HG03135 (cell line): Measurements from ENCODE around the gene ACAA1.
"Not testable (repeated sequence)": the region's sequence is repeated elsewhere in the genome, so short reads cannot be mapped to it uniquely, and the experiment has no call there.

Experiments used
- ATAC-seq: cut with Tn5 transposase; IDR thresholded peaks from one replicate; pipeline ENCODE4 v1.9.1; 2021; ENCODE audit warnings: mild to moderate bottlenecking, moderate library complexity; ENCODE audit not compliant: unreplicated experiment

Gene ACAA1, protein sequence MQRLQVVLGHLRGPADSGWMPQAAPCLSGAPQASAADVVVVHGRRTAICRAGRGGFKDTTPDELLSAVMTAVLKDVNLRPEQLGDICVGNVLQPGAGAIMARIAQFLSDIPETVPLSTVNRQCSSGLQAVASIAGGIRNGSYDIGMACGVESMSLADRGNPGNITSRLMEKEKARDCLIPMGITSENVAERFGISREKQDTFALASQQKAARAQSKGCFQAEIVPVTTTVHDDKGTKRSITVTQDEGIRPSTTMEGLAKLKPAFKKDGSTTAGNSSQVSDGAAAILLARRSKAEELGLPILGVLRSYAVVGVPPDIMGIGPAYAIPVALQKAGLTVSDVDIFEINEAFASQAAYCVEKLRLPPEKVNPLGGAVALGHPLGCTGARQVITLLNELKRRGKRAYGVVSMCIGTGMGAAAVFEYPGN

DNA sequence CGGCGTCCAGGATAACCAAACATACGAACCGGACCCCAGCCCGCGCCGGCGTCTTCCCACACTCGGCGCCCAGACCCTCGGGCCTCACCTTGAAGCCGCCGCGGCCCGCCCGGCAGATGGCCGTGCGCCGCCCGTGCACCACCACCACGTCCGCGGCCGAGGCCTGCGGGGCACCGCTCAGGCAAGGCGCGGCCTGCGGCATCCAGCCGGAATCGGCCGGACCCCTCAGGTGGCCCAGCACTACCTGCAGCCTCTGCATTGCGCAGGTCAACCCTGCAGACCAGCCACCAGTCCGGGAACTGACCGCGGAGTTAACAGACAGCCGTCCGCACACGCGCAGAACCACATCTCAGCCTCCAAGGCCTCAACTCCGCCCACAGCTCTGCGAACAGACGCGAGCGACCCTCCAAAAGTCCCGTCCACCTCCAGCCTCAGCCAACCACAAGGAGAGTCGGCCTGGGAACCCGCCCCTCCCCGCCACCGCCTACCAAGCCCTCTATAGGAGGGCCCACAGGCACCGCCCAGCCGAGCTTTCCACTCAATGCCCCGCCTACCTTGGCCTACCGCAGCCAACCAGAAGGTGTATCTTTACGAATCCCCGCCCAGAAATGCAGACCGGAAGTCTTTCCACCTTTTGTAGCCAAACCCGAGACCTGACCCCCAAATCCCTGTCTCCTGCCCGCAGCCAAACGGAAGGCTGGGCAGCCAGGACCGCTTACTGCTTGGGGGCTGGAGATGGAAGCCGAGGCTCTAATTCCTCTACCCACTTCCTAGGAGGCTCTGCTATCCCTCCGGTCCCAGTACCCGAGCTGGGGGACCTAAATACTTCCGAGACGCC is at the start of gene ACAA1:
Gene ACAA1, minus strand, starts transcription at position 351 of the 838 bp plus-strand sequence. Its CDS starts 92 bp downstream, at position 259.
- peak; percentile 90 for ATAC-seq

DNA sequence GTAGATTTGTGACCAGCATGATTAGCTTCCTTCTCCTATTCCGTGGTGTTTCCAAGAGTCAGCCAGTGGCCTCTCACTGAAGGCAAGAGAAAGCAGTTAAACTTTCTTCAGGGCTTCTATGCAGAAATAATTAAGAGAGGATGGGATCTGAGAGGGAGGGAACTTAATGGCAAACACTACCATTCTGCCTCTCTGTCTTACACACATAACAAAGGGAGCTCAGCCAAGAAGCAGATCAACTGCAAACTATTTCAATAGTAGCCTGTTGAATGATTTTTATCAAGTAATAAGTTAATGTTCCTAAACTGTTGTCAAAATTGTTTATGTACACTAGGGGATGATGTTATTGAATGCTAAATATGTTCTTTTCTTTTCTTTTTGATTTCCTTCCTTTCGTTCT is 40.3 kb upstream of the ACAA1 start:
- ATAC-seq, result no peak

DNA sequence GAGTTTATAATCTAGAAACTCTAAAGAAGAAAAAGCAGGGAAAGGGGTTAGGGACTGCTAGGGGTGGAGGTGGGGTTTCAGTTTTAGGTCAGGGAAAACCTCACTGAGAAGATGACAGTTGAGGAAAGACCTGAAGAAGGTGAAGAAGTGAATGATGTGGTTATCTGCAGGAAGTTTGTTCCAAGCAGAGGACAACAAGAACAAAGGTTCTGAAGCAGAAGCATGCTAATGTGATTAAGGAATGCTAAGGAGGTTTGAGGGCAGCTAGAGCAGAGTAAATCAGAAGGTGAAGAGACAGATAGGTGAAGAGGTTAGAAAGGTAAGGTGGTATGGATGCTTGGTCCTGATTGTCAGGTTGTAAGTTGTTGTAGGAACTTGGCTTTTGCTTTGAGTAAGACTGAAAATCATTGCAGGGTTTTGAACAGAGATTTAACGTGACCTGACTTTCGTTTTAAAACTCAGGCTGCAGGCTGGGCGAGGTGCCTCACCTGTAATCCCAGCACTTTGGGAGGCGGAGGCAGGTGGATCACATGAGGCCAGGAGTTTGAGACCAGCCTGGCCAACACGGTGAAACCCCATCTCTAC is 37.0 kb upstream of the ACAA1 start:
- ATAC-seq, result peak; percentile 45

DNA sequence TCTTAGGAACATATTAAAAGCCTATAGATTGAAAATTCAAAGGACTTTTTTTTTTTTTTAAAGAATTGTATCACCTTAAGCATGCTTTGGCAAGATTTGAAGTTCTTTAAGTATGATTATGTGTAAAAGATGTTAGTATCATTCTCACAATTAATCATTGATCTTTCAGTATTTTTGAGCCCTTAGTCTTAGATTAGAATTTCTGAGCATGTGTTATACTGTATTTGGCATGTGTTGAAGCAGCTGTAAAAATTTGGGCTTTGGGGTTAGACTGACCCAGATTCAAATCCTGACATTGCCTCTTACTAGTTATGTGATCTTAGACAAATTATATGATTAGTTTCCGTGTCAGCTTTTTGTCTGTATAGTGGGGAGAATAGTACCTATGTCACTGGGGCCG is 34.7 kb upstream of the ACAA1 start:
- no peak for ATAC-seq

DNA sequence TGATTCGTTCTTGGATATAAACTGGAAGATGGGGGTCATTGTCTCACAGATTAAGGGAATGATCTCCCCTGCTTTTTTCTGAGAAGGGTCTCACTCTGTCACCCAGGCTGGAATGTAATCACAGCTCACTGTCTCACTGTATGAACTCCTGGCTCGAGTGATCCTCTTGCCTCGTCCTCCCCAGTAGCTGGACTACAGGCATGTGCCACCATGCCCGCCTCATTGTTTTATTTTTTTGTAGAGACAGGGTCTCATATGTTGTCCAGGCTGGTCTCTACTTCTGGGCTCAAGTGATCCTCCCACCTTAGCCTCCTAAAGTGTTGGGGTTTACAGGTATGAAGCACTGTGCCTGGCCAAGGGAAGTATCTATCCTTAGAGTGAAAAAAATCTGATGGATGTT is 33.8 kb upstream of the ACAA1 start:
- ATAC-seq, result no peak

DNA sequence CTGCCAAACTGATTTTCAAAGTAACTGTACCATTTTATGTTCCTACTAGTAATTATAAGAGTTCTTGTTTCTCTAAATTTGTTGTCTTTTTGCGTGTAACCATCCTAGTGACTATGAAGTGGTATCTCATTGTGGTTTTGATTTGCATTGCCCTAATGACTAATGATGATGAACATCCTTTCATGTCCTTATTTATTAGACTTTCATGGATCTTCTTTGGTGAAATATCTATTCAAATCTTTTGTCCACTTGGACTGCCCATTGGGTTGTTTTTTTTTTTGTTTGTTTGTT is 32.0 kb upstream of the ACAA1 start:
- no peak for ATAC-seq

DNA sequence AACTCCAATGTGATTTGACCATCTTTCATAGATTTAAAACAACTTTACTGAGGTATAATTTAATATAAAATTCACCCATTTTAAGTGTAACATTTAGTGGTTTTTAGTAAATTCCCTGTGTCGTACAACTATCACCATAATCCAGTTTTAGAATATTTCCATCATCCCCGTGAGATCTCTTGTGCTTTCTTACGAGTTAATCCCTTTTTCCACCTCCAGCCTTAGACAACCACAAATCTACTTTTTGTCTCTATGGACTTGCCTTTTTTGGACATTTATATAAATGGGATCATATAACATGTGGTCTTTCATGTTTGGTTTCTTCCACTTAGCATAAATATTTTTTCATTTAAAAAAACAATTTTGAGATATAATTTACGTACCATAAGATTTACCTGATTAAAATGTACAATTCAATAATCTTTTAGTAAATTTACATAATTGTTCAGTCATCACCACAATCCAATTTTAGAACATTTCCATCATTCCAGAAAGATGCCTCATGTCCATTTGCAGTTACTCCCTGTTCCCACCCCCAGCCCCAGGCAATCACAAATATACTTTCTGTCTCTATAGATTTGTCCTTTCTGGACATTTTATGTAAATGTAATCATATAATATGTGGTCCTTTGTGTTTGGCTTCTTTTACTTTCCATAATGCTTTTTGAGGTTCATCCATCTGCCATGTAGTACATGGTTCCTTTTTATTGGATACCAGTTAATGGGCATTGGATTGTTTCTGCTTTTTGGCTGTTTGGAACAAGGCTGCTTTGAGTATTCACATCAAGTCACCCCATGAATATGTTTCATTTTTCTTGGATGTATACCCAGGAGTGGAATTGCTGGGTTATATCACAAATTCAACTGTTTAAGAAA is 31.5 kb upstream of the ACAA1 start:
- no peak for ATAC-seq

DNA sequence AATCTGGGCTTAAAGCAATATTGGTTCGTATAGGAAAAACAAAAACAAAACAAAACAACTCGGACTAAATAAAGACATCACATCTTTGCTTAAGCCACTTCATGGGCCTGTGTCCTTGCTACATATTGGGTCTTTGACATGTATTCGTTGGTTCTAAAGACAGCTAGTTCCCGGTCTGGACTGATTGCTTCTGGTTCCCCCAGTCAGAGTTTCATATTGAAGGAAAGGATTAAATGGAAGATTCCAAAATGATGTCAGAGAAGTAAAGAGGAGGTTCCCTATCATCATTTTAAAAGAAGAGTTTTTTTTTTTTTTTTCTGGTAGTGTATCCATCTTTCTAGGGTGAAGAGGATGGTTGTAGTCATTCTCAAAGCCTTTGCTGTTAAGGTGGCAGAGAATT is 30.7 kb upstream of the ACAA1 start:
- ATAC-seq, result no peak

DNA sequence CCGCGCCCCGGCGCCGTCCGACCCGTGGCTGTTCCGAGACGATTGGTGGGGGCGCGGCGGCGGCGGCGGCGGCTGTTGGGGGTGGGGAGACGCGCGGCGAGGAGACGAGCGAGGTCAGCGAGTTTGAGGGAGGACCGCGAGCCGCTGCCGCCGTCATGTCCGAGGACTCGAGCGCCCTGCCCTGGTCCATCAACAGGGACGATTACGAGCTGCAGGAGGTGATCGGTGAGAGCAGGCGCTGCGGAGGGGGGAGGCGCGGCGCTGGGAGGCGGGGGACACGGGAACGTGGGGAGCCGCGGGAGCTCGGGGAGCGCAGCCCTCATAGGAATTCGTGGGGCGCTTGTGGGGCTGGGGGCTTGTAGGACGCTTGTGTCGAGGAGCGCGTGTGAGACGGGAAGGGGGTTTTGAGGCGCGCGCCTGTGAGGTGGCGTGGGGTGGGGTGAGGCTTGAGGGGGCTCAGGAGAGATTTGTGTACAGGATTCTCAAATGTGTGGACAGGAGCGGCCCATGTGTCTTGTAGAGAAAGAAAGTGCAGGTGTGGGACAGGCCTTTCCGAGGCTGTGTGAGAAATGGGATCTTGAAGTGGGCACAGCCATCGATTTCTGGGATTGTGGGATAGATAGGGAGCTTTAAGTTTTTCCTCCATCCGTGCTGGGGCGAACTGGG is 28.9 kb upstream of the ACAA1 start:
- peak; percentile 20 for ATAC-seq

DNA sequence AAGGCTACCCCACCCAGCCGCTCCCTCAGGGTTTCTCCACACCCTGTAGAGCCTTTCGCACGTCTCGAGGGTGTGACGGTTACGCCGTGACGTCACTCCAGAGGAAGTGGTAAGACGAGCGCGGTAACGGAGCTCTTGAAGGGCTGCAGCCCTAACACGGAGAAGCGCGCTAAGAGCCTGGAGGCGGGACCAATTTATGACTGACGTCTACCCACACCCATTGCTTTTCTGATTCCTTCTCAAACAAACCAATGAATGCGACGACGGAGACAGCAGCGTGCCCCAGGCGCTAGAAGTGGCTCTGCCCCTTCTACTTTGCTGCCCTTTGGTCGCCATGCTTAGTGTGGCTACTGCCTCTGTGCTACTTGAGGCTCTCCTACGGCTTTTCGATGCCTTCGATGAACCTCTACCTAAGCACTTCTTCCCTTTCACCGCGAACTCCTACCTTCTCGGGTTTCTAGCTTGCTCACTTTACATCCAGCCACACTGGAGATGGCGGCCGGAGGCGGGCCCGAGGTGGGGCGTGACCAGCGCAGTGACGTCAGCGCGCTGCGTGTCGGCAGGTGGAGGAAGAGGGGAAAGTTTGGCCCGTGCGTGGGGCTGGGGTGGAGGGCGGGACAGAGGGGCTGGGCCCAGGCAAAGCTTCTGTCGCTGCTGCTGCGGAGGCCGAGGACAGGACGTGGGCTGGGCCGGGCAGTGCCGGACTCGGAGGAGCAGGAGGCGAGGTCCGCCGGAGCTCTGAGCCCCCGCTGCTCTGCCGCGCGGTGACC is 28.2 kb upstream of the ACAA1 start, which contains the start of gene OXSR1:
Gene OXSR1, plus strand, starts transcription at position 586 of the 770 bp plus-strand sequence. CDS start 340 bp downstream, outside the sequence.
- ATAC-seq, result peak; percentile 92

DNA sequence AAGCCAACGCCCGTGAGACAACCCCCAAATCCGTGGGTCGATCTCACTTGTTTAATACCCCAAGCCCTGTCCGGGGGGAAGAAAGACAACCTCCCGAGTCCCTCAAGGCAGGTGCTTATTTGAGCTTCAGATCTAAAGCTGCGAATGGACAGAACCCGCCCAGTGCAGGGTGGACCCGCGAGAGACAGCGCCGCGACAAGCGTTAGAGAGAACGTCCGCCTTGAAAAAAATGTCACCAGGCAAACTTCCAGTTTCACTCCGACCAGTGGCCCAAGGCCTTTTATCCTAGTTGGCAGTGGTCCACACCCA is 27.7 kb upstream of the ACAA1 start:
- ATAC-seq, result peak; percentile 26

DNA sequence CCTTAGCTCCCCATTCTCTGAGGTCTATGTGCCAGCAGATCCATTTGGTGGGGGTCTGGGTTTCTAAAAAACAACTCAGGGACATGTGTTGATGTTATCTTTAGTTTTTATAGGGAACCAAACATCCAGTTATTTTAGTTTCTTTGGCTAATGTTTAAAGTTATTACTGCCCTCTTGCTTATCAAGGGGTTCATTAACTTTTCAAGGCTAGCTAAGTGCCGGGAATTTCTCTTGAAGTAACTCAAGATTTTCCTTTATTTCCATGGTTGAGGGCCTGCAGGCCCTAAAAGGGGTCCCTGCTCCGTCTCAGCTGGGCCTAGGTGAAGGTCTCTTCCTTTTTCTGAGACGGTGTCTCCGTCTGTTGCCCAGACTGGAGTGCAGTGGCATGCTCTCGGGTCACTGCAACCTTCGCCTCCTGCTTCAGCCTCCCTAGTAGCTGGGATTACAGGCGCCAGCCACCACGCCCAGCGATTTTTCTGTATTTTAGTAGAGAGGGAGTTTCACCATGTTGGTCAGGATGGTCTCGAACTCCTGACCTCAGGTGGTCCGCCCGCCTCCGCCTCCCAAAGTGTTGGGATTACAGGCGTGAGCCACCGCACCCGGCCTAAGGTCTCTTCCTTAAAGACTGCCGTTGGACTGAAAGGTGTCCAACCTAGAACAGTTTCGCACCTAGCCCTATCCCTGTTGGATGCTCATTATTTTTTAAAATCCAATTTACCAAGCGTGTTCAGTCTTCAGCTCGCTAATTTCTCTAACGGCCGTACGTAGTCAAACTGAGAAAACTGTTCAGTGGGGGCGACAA is 27.1 kb upstream of the ACAA1 start:
- no peak for ATAC-seq

DNA sequence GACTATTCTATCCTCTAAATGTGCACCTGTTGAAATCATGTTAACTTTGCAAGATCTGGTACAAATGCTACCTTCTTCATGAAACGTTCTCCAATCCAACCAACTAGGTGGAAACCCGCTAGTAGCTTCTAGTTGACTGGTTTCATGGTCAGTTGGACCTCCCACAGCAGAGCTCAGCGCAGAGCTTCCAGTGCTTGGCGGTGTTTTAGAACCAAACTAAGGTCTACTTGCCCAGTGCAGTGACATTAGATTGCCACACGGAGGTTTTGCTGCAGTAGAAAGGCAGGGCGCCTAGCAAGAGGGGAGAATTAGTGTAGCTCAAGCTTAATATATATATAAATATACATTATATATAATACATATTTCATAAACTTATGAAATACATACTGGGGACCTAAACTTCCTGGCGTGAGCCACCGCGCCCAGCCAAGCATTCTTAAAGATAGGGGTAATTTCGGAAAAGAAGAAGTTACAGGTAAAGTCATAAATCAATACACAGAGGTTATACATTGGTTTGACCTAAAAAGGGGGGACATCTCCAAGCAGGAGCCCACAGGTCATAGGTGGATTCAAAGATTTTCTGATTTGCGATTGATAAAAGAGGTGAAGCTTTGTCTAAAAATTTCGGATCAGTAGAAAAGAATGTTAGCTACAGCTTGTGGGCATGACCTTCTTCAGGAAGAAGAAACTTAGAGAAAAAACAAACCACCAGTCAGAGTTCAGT is 26.4 kb upstream of the ACAA1 start:
- ATAC-seq, result no peak

DNA sequence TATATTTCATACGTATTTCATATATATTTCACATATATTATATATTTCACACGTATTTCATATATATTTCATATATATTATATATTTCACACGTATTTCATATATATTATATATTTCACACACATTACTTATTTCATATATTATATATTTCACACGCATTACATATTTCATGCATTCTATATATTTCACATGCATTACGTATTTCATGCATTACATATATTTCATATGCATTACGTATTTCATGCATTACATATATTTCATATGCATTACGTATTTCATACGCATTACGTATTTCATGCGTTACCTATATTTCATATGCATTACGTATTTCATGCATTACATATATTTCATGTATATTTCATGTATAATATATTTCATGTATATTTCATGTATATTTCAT is 23.8 kb upstream of the ACAA1 start:
- ATAC-seq, result not testable (repeated sequence)

DNA sequence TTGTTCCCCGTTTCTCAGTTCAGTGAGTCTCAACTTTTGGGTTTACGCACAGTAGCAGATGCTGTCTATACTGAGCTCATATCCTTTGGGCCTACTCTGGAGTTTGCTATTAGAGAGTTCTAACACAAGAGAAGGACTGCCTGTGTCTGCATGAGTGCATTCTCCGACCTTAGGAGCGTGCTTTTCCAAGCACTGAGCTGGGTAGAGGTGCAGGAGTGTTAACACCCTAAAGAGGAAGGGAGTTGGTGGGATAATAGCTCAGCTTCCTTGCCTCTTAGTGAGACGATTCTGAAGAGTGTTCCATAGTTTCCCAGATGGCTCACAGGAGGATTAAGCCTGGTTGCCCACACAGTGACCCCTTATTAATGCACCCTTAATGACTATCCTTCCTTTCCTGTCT is 21.5 kb upstream of the ACAA1 start:
- no peak for ATAC-seq

DNA sequence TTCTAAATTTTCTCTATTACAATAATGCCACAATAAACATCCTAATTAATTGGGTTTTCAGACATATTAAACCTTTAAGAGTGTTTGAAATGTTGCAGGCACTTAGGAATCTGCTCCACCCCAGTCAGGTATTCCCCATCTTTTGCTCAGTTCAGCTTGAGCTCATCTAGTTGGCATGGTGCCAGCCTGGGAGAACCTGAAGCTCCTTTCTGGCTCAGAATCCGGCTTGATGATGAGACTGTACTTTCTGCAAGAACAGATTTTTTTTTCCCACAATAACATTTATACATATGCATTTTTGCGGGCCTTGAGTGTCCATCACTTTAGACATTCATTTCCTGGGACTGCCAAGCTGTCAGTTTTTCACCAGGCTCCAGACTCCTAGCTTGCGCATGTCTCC is 20.7 kb upstream of the ACAA1 start:
- no peak for ATAC-seq

DNA sequence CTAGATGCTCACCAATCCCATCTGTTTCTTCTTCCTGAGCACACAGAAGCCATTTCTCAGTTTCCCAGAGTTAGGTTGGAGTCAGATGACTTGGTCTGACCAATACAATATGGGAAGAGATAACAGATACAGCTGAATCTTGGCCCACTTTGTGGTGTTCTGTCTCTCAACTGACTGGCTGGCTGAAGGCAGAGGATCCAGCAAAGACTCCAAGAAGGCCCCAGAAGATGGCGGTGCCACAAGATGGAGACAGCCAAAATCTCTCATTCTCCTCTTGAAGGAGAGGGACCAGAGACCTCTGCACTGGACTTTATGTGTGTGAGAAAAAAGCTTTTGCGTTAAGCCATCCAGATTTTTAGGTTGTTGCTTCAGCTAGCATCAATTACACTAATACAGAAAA is 20.2 kb upstream of the ACAA1 start:
- ATAC-seq, result no peak

DNA sequence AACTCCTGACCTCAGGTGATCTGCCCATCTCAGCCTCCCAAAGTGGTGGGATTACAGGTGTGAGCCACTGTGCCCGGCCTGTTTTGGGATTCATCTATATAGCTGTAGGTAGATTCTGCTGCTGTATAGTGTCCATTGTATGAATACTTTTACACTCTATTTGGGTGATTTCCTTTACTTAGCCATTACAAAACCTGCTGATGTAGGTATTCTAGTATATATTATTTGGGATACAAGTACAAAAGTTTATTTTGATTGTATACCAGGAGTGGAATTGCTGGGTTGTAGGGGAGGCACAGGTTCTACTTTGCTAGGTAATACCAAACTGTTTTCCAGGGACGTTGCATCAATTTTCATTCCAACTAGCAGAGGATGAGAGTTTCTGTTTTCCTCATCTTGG is 18.9 kb upstream of the ACAA1 start:
- ATAC-seq, result no peak
